K562 (cell line): ENCODE results near the gene ATXN1L. TPM values are rescaled to one million over a fixed set of nuclear protein-coding genes. Genes with fewer than 3 reads are reported as not detected.
A peak's percentile ranks its signal among the peaks of the same experiment; 100 is the strongest.

Source experiments
- ATF1 ChIP-seq, 2 experiments: fragments of 450-650 bp in 1 of 2; IDR thresholded peaks; 2 replicates each; pipeline ENCODE4 v1.6.1; 2016; ENCODE audit warnings: missing compliant biosample characterization in 1 of 2, missing genetic modification characterization in 1 of 2
- CHD2 ChIP-seq: IDR thresholded peaks from 2 replicates; pipeline ENCODE4 v1.6.1; 2011; ENCODE audit warnings: low read depth, low read length
- CXXC5 ChIP-seq: fragments of 250-450 bp; sonication (Bioruptor Pico); IDR thresholded peaks from 2 replicates; pipeline ENCODE4 v1.8.0; 2022; ENCODE audit warnings: inconsistent platforms, mild to moderate bottlenecking, moderate library complexity
- ELF1 ChIP-seq: fragments of 200-800 bp; sonication (Bioruptor generic); IDR thresholded peaks from 2 replicates; pipeline ENCODE4 v1.6.1; 2016; ENCODE audit warnings: missing genetic modification characterization, missing compliant biosample characterization
- ETV5 ChIP-seq: sonication (generic); formaldehyde crosslinking; IDR thresholded peaks from 2 replicates; pipeline ENCODE4 v1.4.0; 2020; ENCODE audit warnings: low read depth, mild to moderate bottlenecking, missing genetic modification reagents
- GABPA ChIP-seq: fragments of 200-800 bp; sonication (Bioruptor generic); conservative IDR thresholded peaks from 2 replicates; pipeline ENCODE4 v1.6.1; 2016; ENCODE audit warnings: low read depth, missing genetic modification characterization, missing compliant biosample characterization
- KDM1A ChIP-seq, 2 experiments: fragments of 450-650 bp; IDR thresholded peaks; 2 replicates each; pipeline ENCODE4 v1.6.1; 2016; ENCODE audit warnings: mild to moderate bottlenecking in 2 of 2
- NONO ChIP-seq, 2 experiments: fragments of 200-400 bp in 1 of 2; fragments of 450-650 bp in 1 of 2; formaldehyde crosslinking in 1 of 2; IDR thresholded peaks; 2 replicates each; pipeline ENCODE4 v1.6.1; 2017; ENCODE audit warnings: low read depth in 2 of 2, mild to moderate bottlenecking in 2 of 2, moderate library complexity in 2 of 2, low read length in 1 of 2
- PATZ1 ChIP-seq: fragments of 250-450 bp; sonication (Bioruptor Pico); IDR thresholded peaks from 2 replicates; pipeline ENCODE4 v1.5.0; 2020; ENCODE audit warnings: mild to moderate bottlenecking, borderline replicate concordance
- POLR2G ChIP-seq: fragments of 200-400 bp; formaldehyde crosslinking; IDR thresholded peaks from 2 replicates; pipeline ENCODE4 v1.6.1; 2017; ENCODE audit warnings: low read depth, mild to moderate bottlenecking, antibody characterized with exemption, low read length, moderate library complexity
- PTBP1 ChIP-seq: fragments of 200-400 bp; formaldehyde crosslinking; IDR thresholded peaks from 2 replicates; pipeline ENCODE4 v1.6.1; 2017; ENCODE audit warnings: low read depth, low read length
- PTRF ChIP-seq: fragments of 450-650 bp; IDR thresholded peaks from 2 replicates; pipeline ENCODE4 v1.6.1; 2016; ENCODE audit warnings: mild to moderate bottlenecking, missing genetic modification characterization, missing compliant biosample characterization
- RAD21 ChIP-seq, 2 experiments: fragments of 250-450 bp in 1 of 2; fragments of 450-650 bp in 1 of 2; sonication (Bioruptor Pico) in 1 of 2; formaldehyde crosslinking in 1 of 2; IDR thresholded peaks in 1 of 2; conservative IDR thresholded peaks in 1 of 2; 2 replicates each; pipeline versions ENCODE4 v1.4.0 to v1.8.0; 2020 to 2022; ENCODE audit warnings: mild to moderate bottlenecking in 2 of 2, moderate library complexity in 1 of 2
- RBM15 ChIP-seq: fragments of 200-400 bp; formaldehyde crosslinking; IDR thresholded peaks from 2 replicates; pipeline ENCODE4 v1.6.1; 2018; ENCODE audit warnings: mild to moderate bottlenecking, low read length, moderate library complexity; ENCODE audit not compliant: insufficient read depth
- RREB1 ChIP-seq: fragments of 250-450 bp; sonication (Bioruptor Pico); IDR thresholded peaks from 2 replicates; pipeline ENCODE4 v1.4.0; 2020
- TAF1 ChIP-seq: IDR thresholded peaks from 2 replicates; pipeline ENCODE4 v1.6.1; 2011; ENCODE audit warnings: mild to moderate bottlenecking, low read length, moderate library complexity; ENCODE audit not compliant: insufficient read depth, control insufficient read depth, severe bottlenecking; ENCODE audit errors: extremely low read depth
- TAF15 ChIP-seq: fragments of 200-400 bp; formaldehyde crosslinking; IDR thresholded peaks from 2 replicates; pipeline ENCODE4 v1.6.1; 2017; ENCODE audit warnings: mild to moderate bottlenecking, low read depth, low read length, moderate library complexity
- ZBTB1 ChIP-seq: sonication (generic); formaldehyde crosslinking; IDR thresholded peaks from 2 replicates; pipeline ENCODE4 v1.8.1; 2023; ENCODE audit warnings: missing genetic modification reagents, low read depth, mild to moderate bottlenecking, borderline replicate concordance
- ZNF444 ChIP-seq: fragments of 250-450 bp; sonication (Bioruptor Pico); IDR thresholded peaks from 2 replicates; pipeline ENCODE4 v1.4.0; 2020; ENCODE audit warnings: mild to moderate bottlenecking, moderate library complexity
- polyA plus RNA-seq, 8 experiments: library from polyadenylated mRNA; depleted of rRNA in 4 of 8; stranded (reverse) in 5 of 8; unstranded in 3 of 8; fragments of >200 nt; fragmentation: Nextera tagmentation in 2 of 8; fragmentation: Illumina TruSeq in 1 of 8; extraction: Ambion mirVana in 2 of 8; extraction: Trizol in 1 of 8; gene quantifications; 2 replicates each; pipeline versions ENCODE4 v1.2.1 to v1.2.3, GENCODE V29; 2011 to 2014; ENCODE audit warnings: inconsistent platforms in 1 of 8, missing spikeins in 1 of 8
- total RNA-seq, 7 experiments: library from RNA; depleted of rRNA in 6 of 7; stranded (reverse); fragments of >200 nt in 6 of 7; fragmentation: Illumina TruSeq in 2 of 7; extraction: Trizol in 2 of 7; gene quantifications; 2 replicates each; pipeline versions ENCODE4 v1.2.1 to v1.2.3, GENCODE V29; 2011 to 2021; ENCODE audit warnings: low replicate concordance in 1 of 7

Gene ATXN1L
- total and polyA plus RNA-seq, 9 of the 15 experiments (the other 6 are each of a cell fraction or from before 2014, with no cell fraction given): 1.4 to 11.3 (median 9.3) TPM

GRCh38 chr16:71883849-71884638 is 38.3 kb downstream of the ATXN1L start, which contains the start of gene ZNF821 (continued):
- TF ChIP-seq ELF1 (tag) (peak; percentile 17; the same call in 1 of the 2 replicates), RREB1 (CRISPR knock-in tag) (0 out of 2 replicates have a peak, but pooled peaks have one; percentile 48), PATZ1 (CRISPR knock-in tag) (no peak), PTRF (no peak), TAF15 (no peak), ZBTB1 (CRISPR knock-in tag) (peak; percentile 93), KDM1A (IDR thresholded peaks at IDR 0.05) (peak in 1 of 2 experiments; percentile 81; a peak in 1 of 4 replicates), CHD2 (no peak), CXXC5 (peak; percentile 68), ZNF444 (peak; percentile 99), ATF1 (CRISPR knock-in tag; IDR thresholded peaks at IDR 0.05) (no peak), ATF1 (tag; IDR thresholded peaks at IDR 0.05) (peak; percentile 36; the same call in 1 of the 2 replicates), PTBP1 (no peak), GABPA (tag) (peak; percentile 45), ETV5 (CRISPR knock-in tag) (peak; percentile 34; the same call in 1 of the 2 replicates), TAF1 (peak; percentile 40), POLR2G (peak; percentile 79), RBM15 (no peak), RAD21 (CRISPR knock-in tag; conservative IDR thresholded peaks at IDR 0.05 in 1 of 2, IDR thresholded peaks at IDR 0.05 in 1 of 2) (peak; percentile 25 to 54), NONO (IDR thresholded peaks at IDR 0.05; ENCODE audit: low read depth in 2 of 2, low read length in 1 of 2) (0 out of 4 replicates have a peak, but pooled peaks of 1 of the 2 experiments have one; percentile 52)
